Skin of body (tissue), 2 donors: ENCODE results near the gene PRMT5. TPM values are rescaled to one million over a fixed set of nuclear protein-coding genes. Genes with fewer than 3 reads are reported as not detected.
"Not testable (repeated sequence)": the region's sequence is repeated elsewhere in the genome, so short reads cannot be mapped to it uniquely, and the experiment has no call there.

Source experiments
- DNase-seq: peaks from one replicate; lab custom pipeline; 2025; lab: John Stamatoyannopoulos, UW
- total RNA-seq: library from RNA; depleted of rRNA; stranded (reverse); fragments of >200 nt; gene quantifications from one replicate; pipeline ENCODE4 v1.2.3, GENCODE V29; 2014

Gene PRMT5
- total RNA-seq, 1 donor from 2014 or later, result 39.5 TPM

- no peak for DNase-seq
Observed at GRCh38 chr14:22935156-22935555, 6.0 kb upstream of the PRMT5 start.

GRCh38 chr14:22932146-22932545 is 3.0 kb upstream of the PRMT5 start:
- DNase-seq, result no peak

GRCh38 chr14:22929961-22930364 is 787 bp upstream of the PRMT5 start:
- no peak for DNase-seq

- DNase-seq, result no peak
Observed at GRCh38 chr14:22928237-22929103, 706 bp downstream of the PRMT5 start.

- DNase-seq, result no peak
Observed at GRCh38 chr14:22926316-22926715, 2.9 kb downstream of the PRMT5 start.

GRCh38 chr14:22925513-22925912 is 3.7 kb downstream of the PRMT5 start:
- no peak for DNase-seq

GRCh38 chr14:22923746-22924145 is 5.4 kb downstream of the PRMT5 start:
- DNase-seq, result no peak

GRCh38 chr14:22922294-22922693 is 6.9 kb downstream of the PRMT5 start:
- DNase-seq, result no peak

- DNase-seq, result no peak
Observed at GRCh38 chr14:22920697-22921096, 8.5 kb downstream of the PRMT5 start.

GRCh38 chr14:22919601-22919921 is 9.6 kb downstream of the PRMT5 start:
- DNase-seq, result no peak

GRCh38 chr14:22918804-22919600 is 10.2 kb downstream of the PRMT5 start, which contains the start of gene RBM23:
Gene RBM23, minus strand, starts transcription at chr14:22919149.
- DNase-seq, result peak; percentile 100

GRCh38 chr14:22915886-22916521 is 13.2 kb downstream of the PRMT5 start:
- no peak for DNase-seq

- not testable (repeated sequence) for DNase-seq
Observed at GRCh38 chr14:22914836-22915235, 14.3 kb downstream of the PRMT5 start.

- no peak for DNase-seq
Observed at GRCh38 chr14:22910916-22911315, 18.3 kb downstream of the PRMT5 start.

GRCh38 chr14:22908601-22909000 is 20.6 kb downstream of the PRMT5 start:
- DNase-seq, result no peak

- DNase-seq, result no peak
Observed at GRCh38 chr14:22907429-22907828, 21.7 kb downstream of the PRMT5 start.

- no peak for DNase-seq
Observed at GRCh38 chr14:22906073-22906472, 23.1 kb downstream of the PRMT5 start.

GRCh38 chr14:22905627-22906026 is 23.5 kb downstream of the PRMT5 start:
- DNase-seq, result no peak

GRCh38 chr14:22903742-22904087 is 25.5 kb downstream of the PRMT5 start:
- no peak for DNase-seq

GRCh38 chr14:22901799-22902198 is 27.4 kb downstream of the PRMT5 start:
- DNase-seq, result no peak

- DNase-seq, result peak; percentile 11
Observed at GRCh38 chr14:22900081-22900799, 28.9 kb downstream of the PRMT5 start.
